Activated effector memory CD4-positive, alpha-beta T cell treated with anti-CD3 and anti-CD28 coated beads, Interleukin-2, amount 50 U/mL, for 16 hours (primary cell): Measurements from ENCODE around the gene SMC4.

ENCODE experiments used
- DNase-seq: peaks from one replicate; pipeline ENCODE4 v3.0.0-alpha.2; 2020

SMC4 gene

DNA sequence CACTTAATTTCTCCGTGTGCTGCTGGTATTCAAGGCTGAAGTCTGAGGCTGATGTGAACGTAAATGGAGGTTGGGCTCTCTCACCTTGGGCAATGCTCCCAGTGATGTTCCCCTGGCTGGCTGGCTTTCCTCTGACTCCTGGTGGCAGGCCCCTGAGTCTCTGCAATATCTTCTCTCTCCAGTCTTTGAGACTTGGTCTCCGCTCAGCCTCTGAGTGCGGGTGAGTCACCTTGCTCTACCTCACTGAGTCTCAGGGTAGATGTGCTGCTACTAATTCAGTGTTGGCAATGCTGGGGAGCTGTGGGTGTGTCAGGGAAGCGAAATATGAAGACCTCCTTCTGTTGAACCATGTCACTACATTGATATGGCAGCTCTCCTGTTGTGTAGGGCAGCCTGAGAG, 81.5 kb downstream of the SMC4 start:
- no peak for DNase-seq

DNA sequence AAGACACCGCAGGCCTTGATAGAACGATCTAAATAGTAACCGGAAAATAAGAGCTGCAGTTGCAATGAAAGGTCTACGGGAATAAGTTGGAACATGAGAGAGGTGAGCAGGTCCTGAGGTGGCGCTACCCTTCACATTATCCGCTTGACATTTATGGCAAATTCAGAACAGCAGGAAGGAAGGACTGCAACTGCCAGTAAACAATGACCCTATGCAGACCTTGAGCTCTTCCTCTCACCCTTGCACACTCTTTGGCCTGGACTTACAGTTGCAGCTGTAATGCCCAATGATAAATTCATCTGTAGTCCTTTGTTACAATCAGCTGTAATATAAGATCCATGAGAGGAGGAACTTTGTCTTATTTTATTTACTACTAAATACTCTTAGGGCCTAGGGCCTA, 82.4 kb downstream of the SMC4 start:
- DNase-seq, result no peak

DNA sequence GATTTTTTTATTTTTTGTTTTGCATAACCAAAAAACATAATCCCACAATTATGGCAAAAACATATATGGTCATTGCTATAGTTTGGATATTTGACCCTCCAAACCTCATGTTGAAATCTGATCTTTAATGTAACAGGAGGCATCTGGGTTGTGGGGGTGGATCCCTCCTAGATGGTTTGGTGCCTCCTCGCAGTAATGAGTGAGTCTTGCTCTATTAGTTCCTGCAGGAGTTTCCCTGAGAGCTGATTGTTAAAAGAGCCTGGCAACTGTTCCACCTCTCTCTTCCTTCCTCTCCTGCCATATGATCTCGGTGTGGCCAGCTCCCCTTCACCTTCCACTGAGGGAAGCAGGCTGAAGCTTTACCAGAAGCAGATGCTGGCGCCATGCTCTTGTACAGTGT, 83.3 kb downstream of the SMC4 start:
- no peak for DNase-seq
